Measurements from ENCODE around the gene CMPK2.

Gene CMPK2

DNA sequence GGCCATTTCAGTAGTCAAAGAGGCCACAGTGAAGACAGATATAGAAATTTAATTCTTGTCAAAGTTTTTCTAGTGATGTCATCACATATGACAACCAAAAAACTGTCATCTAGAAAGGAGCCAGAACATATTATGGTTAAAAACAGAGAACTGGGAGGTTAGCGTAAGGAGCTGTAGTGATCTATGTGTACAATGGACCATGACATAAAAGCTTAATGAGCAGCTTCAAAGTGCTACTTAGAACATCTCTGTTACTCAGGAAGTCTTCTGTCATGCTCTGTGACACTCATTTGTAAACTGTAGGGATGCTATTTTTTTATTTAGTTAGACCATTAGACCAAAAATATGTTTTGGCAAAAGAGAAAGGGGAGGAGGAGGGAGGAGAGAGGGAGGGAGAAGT lies 57.3 kb downstream of the CMPK2 start:
- no peak for DNase-seq

DNA sequence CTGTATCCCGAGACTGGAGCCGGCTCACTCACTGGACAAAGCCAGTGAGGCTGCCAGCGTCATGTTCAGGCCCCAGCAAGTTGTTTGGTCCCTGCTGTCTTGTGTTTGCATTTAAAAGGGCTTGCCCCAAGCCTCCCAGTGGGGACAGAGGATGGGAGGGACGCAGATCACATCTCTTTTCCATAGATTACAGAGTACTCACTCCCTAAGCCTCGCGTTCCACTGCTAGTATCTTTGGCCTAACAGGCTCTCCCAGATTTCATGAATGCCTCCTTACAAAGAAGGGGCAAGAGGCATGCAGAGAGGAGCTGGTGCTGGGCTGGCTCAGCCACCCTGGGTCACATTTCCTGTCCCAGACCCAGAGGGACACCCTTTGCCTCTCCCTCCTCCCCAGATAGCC lies 59.1 kb downstream of the CMPK2 start:
- DNase-seq = no peak

DNA sequence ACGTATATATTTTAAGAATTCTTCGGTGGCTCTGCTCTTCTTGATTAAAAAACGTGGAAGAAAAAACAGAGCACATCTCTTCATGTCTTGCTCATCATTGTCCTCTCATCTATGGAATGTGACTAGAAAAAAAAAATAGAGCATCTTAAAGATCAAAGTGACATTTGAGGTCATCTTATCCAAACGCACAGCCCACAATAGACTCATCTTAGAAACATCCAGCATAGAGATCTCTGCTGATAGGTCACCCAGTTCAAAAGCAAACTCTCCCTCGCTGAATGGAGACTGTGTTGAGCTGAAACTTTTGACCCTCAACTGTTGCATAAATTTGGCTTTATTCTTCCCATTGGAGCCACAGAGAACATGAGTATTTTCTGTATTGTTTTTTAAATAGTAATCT lies 65.2 kb downstream of the CMPK2 start:
- DNase-seq = no peak

All from NCI-H1694 treated with DMSO at 0.1 percent for 48 hours (cell line).